GM12892 (cell line): ENCODE results near the gene GJA8.
"Not testable (repeated sequence)": the region's sequence is repeated elsewhere in the genome, so short reads cannot be mapped to it uniquely, and the experiment has no call there.

Source experiments
- POLR2A ChIP-seq: IDR thresholded peaks from 2 replicates; pipeline ENCODE4 v1.6.1; 2011; ENCODE audit warnings: low read depth, low read length, control low read depth
- POLR2AphosphoS5 ChIP-seq: IDR thresholded peaks from 2 replicates; pipeline ENCODE4 v1.6.1; 2011; ENCODE audit warnings: low read depth, low read length, control low read depth

DNA sequence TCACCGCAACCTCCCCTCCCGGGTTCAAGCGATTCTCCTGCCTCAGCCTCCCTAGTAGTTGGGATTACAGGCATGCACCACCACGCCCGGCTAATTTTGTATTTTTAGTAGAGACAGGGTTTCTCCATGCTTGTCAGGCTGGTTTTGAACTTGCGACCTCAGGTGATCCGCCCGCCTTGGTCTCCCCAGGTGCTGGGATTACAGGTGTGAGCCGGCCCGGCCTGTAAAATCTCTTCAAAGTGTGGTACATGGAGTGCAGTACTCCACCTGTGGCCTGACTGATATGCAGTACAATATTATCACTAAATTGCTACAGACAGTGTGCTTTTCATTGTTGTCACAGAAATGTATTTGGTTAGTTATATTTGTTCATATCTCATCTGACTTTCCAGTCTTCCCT, 25.1 kb downstream of the GJA8 start:
- TF ChIP-seq POLR2A, POLR2AphosphoS5: not testable (repeated sequence)
